ENCODE results near the gene CYTH3. TPM values are rescaled to one million over a fixed set of nuclear protein-coding genes. Genes with fewer than 3 reads are reported as not detected.

CYTH3 gene
- total and polyA plus RNA-seq, 2 of the 8 experiments (the other 6 are each of a cell fraction or from before 2014, with no cell fraction given) = 10.3 to 11.9 TPM

DNA sequence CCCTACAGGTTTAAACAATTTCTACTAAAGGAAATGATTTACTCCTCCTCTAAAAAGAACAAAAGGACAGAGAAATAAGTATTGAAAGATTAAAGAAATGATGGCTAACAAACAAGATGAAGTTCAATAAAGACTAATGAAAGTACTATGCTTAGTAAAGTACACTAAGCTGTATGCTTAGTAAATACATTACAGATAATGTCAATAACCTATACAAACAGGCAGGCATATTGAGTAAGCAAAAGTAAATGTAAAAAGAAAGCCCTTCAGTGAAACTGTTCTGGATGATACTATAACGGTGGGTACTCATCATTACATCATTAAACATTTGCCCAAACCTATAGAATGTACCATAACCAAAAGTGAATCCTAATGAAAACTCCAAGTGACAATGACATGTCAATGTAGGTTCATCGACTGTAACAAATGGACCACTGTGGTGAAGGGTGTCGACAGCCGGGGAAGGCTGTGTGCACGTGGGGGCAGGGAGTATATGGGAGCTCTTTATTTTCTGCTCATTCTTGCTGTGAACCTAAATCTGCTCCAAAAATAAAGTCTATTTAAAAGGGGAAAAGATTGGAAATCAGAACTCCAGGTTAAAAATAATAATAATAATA lies 34.0 kb downstream of the CYTH3 start:
- Histone ChIP-seq H3K36me3 (ENCODE audit: control insufficient read depth in 2 of 4, insufficient read depth in 4 of 4, low read length in 3 of 4) (no peaks in the 10 kb centered on the region), H4K20me1 (replicated peaks in 1 of 2; ENCODE audit: control insufficient read depth in 1 of 2, insufficient read depth in 2 of 2, low read length in 2 of 2) (no peaks in the 10 kb centered on the region), H2BK5ac (ENCODE audit: low read depth, low read length) (no peak overlapping the region), H3K9ac (replicated peaks in 1 of 4; ENCODE audit: extremely low read depth in 1 of 4, low read depth in 3 of 4, low read length in 3 of 4) (no peak overlapping the region), H3K27me3 (replicated peaks in 1 of 4; ENCODE audit: control insufficient read depth in 3 of 4, extremely low read depth in 1 of 4, insufficient read depth in 3 of 4, low read length in 3 of 4) (no peaks in the 10 kb centered on the region), H3K9me3 (ENCODE audit: insufficient read depth in 2 of 2, low read depth in 1 of 2, low read length in 1 of 2) (no peaks in the 10 kb centered on the region), H3K18ac (ENCODE audit: extremely low read depth, low read length) (no peak overlapping the region), H2AK5ac (ENCODE audit: low read depth, low read length) (no peak overlapping the region), H3K56ac (replicated peaks; ENCODE audit: insufficient read length, low read depth, low read length) (no peak overlapping the region), H4K5ac (ENCODE audit: insufficient read length, low read depth, low read length) (no peak overlapping the region), H3K79me1 (ENCODE audit: low read depth, low read length) (no peaks in the 10 kb centered on the region; the same call in 1 of the 2 replicates), H2AFZ (ENCODE audit: low read length) (no peak overlapping the region), H3K4me1 (replicated peaks in 1 of 4; ENCODE audit: control insufficient read depth in 3 of 4, insufficient read depth in 4 of 4, low read length in 3 of 4) (peaks cover 0 to 3% (median under 1%) of the 10 kb centered on the region in 4 experiments; a peak in 2 of 7 replicates), H2BK15ac (ENCODE audit: low read length) (no peak overlapping the region), H3K4ac (replicated peaks; ENCODE audit: insufficient read length, low read depth, low read length) (no peak overlapping the region), H3K4me3 (ENCODE audit: extremely low read depth in 1 of 4, insufficient read depth in 2 of 4, low read depth in 3 of 4, low read length in 4 of 4) (no peak overlapping the region), H4K91ac (replicated peaks; ENCODE audit: insufficient read length, low read length) (no peak overlapping the region), H3K23me2 (ENCODE audit: low read depth, low read length) (no peaks in the 10 kb centered on the region), H3K4me2 (ENCODE audit: insufficient read depth in 1 of 2, low read depth in 2 of 2, low read length in 2 of 2) (no peak overlapping the region), H2BK20ac (ENCODE audit: low read length) (no peak overlapping the region), H4K8ac (ENCODE audit: extremely low read depth, insufficient read depth, low read length) (no peak overlapping the region), H2BK120ac (replicated peaks; ENCODE audit: low read depth, low read length) (no peak overlapping the region), H2BK12ac (ENCODE audit: low read depth, low read length) (no peak overlapping the region), H3K23ac (ENCODE audit: insufficient read length) (no peak overlapping the region), H3K27ac (ENCODE audit: low read depth, low read length) (no peak overlapping the region), H3K79me2 (ENCODE audit: control insufficient read depth in 1 of 2, insufficient read depth in 2 of 2, low read length in 2 of 2) (no peaks in the 10 kb centered on the region; a peak in 1 of 4 replicates), H3K14ac (ENCODE audit: insufficient read length) (no peak overlapping the region)
- FAIRE-seq = no peak
- no peak for DNase-seq (ENCODE audit: low read depth in 1 of 2, low spot score in 2 of 2)
- POLR2A ChIA-PET (ENCODE audit: partially characterized antibody) = no interaction called here
- CTCF ChIA-PET (ENCODE audit: partially characterized antibody) = no interaction called here
- WGBS, 2 experiments (ENCODE audit: extremely low coverage in 1 of 2, insufficient coverage in 1 of 2, insufficient read length in 1 of 2, insufficient replicate concordance in 2 of 2, low coverage in 1 of 2, low lambda C conversion rate in 2 of 2, missing lambda C conversion rate in 1 of 2) = 93% methylated on average over 5 of the region's 5 CpGs; no CpG with 5 or more reads in 1 of the 2 experiments
- TF ChIP-seq CHD2 (IDR thresholded peaks at IDR 0.05; ENCODE audit: low read length) = no peak
- TF ChIP-seq FOSL1 (IDR thresholded peaks at IDR 0.05; ENCODE audit: insufficient read depth, low read depth, low read length) = no peak
- no peak for TF ChIP-seq USF2 (IDR thresholded peaks at IDR 0.05; ENCODE audit: low read length)
- no peak for TF ChIP-seq SP4 (IDR thresholded peaks at IDR 0.05; ENCODE audit: low read length)
- no peak for TF ChIP-seq TAF1 (IDR thresholded peaks at IDR 0.05; ENCODE audit: low read depth, low read length)
- TF ChIP-seq EGR1 (IDR thresholded peaks at IDR 0.05; ENCODE audit: borderline replicate concordance, low read depth, low read length) = no peak
- TF ChIP-seq TEAD4 (IDR thresholded peaks at IDR 0.05; ENCODE audit: low read depth, low read length) = no peak
- no peak for TF ChIP-seq CREB1 (IDR thresholded peaks at IDR 0.05)
- TF ChIP-seq MAX (IDR thresholded peaks at IDR 0.05) = no peak
- no peak for TF ChIP-seq CBX8 (IDR thresholded peaks at IDR 0.05; ENCODE audit: borderline replicate concordance, low read depth, low read length)
- no peak for TF ChIP-seq SRF (IDR thresholded peaks at IDR 0.05; ENCODE audit: low read depth, low read length)
- no peak for TF ChIP-seq RXRA (IDR thresholded peaks at IDR 0.05; ENCODE audit: insufficient read depth, low read depth, low read length)
- TF ChIP-seq NRF1 (IDR thresholded peaks at IDR 0.05; ENCODE audit: low read depth, low read length) = no peak
- TF ChIP-seq HDAC6 (IDR thresholded peaks at IDR 0.05; ENCODE audit: low read depth, low read length) = no peak

Data from H1 (cell line).